ENCODE data around the gene REP15.

- TF ChIP-seq POLR2AphosphoS5 (IDR thresholded peaks at IDR 0.05) (no peak), POLR2A (IDR thresholded peaks at IDR 0.05; ENCODE audit: low read depth) (no peak), EP300 (IDR thresholded peaks at IDR 0.05) (no peak)
- TF ChIP-seq, protein P1, sequence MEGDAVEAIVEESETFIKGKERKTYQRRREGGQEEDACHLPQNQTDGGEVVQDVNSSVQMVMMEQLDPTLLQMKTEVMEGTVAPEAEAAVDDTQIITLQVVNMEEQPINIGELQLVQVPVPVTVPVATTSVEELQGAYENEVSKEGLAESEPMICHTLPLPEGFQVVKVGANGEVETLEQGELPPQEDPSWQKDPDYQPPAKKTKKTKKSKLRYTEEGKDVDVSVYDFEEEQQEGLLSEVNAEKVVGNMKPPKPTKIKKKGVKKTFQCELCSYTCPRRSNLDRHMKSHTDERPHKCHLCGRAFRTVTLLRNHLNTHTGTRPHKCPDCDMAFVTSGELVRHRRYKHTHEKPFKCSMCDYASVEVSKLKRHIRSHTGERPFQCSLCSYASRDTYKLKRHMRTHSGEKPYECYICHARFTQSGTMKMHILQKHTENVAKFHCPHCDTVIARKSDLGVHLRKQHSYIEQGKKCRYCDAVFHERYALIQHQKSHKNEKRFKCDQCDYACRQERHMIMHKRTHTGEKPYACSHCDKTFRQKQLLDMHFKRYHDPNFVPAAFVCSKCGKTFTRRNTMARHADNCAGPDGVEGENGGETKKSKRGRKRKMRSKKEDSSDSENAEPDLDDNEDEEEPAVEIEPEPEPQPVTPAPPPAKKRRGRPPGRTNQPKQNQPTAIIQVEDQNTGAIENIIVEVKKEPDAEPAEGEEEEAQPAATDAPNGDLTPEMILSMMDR (IDR thresholded peaks at IDR 0.05): no peak
Measured at GRCh38 chr12:27693403-27693802, 2.8 kb upstream of the REP15 start.
